Activated CD4-positive, alpha-beta T cell treated with anti-CD3 and anti-CD28 coated beads, Interleukin-2, amount 10 ng/mL, durations not matched to agents 24 days and 14 days (primary cell): ENCODE data around the gene INHBA. TPM values are rescaled to one million over a fixed set of nuclear protein-coding genes. Genes with fewer than 3 reads are reported as not detected.

ENCODE experiments used
- DNase-seq: peaks from one replicate; pipeline ENCODE4 v3.0.0; 2022
- H3K27ac Mint-ChIP-seq: one replicate; pipeline ENCODE4 v1.8.0; 2022; ENCODE audit warnings: mild to moderate bottlenecking, mixed read lengths
- H3K27me3 Mint-ChIP-seq: one replicate; pipeline ENCODE4 v1.8.0; 2022; ENCODE audit warnings: mixed read lengths
- H3K36me3 Mint-ChIP-seq: one replicate; pipeline ENCODE4 v1.8.0; 2022; ENCODE audit warnings: low read depth, mild to moderate bottlenecking, mixed read lengths
- H3K4me1 Mint-ChIP-seq: one replicate; pipeline ENCODE4 v1.8.0; 2021; ENCODE audit warnings: mixed read lengths
- H3K4me3 Mint-ChIP-seq: one replicate; pipeline ENCODE4 v1.8.0; 2022; ENCODE audit warnings: mild to moderate bottlenecking, moderate library complexity, mixed read lengths
- H3K9me3 Mint-ChIP-seq: one replicate; pipeline ENCODE4 v1.8.0; 2021; ENCODE audit warnings: mixed read lengths
- intact Hi-C: fragments of 100-400 bp; cut with micrococcal nuclease; formaldehyde crosslinking; loops from one replicate; pipeline ENCODE4 v1.15.1; 2023
- total RNA-seq: library from RNA; stranded (reverse); gene quantifications from 2 replicates; pipeline ENCODE4 v1.2.3, GENCODE V29; 2022

Gene INHBA
- total RNA-seq, 1 donor from 2014 or later: 1.9 TPM

- H3K4me1 Mint-ChIP-seq: peaks cover 9% of the 10 kb centered on the region
- peaks cover 3% of the 10 kb centered on the region for H3K27me3 Mint-ChIP-seq
- H3K27ac Mint-ChIP-seq: no peak overlapping the region
- H3K36me3 Mint-ChIP-seq: no peaks in the 10 kb centered on the region
- intact Hi-C loops: no loop called here
- no peak overlapping the region for H3K4me3 Mint-ChIP-seq
- no peak for DNase-seq
- peaks cover 7% of the 10 kb centered on the region for H3K9me3 Mint-ChIP-seq
Observed at GRCh38 chr7:41730668-41731067, 27.8 kb upstream of the INHBA start.

- H3K9me3 Mint-ChIP-seq: peaks cover 4% of the 10 kb centered on the region
- H3K4me1 Mint-ChIP-seq: peaks cover 9% of the 10 kb centered on the region
- no peak overlapping the region for H3K27ac Mint-ChIP-seq
- H3K36me3 Mint-ChIP-seq: no peaks in the 10 kb centered on the region
- intact Hi-C loops: no loop called here
- peaks cover 3% of the 10 kb centered on the region for H3K27me3 Mint-ChIP-seq
- H3K4me3 Mint-ChIP-seq: no peak overlapping the region
- DNase-seq: no peak
Observed at GRCh38 chr7:41730161-41730560, 27.3 kb upstream of the INHBA start.

GRCh38 chr7:41729059-41729458 is 26.2 kb upstream of the INHBA start:
- intact Hi-C loops: no loop called here
- DNase-seq: no peak
- peaks cover 9% of the 10 kb centered on the region for H3K4me1 Mint-ChIP-seq
- H3K27me3 Mint-ChIP-seq: peaks cover 6% of the 10 kb centered on the region
- no peak overlapping the region for H3K4me3 Mint-ChIP-seq
- H3K36me3 Mint-ChIP-seq: no peaks in the 10 kb centered on the region
- H3K9me3 Mint-ChIP-seq: peaks cover 4% of the 10 kb centered on the region
- H3K27ac Mint-ChIP-seq: no peak overlapping the region

GRCh38 chr7:41725013-41725412 is 22.1 kb upstream of the INHBA start:
- no peak for DNase-seq
- intact Hi-C loops: no loop called here
- peaks cover 12% of the 10 kb centered on the region for H3K27me3 Mint-ChIP-seq
- no peak overlapping the region for H3K27ac Mint-ChIP-seq
- H3K36me3 Mint-ChIP-seq: no peaks in the 10 kb centered on the region
- H3K4me3 Mint-ChIP-seq: no peak overlapping the region
- H3K9me3 Mint-ChIP-seq: no peaks in the 10 kb centered on the region
- no peaks in the 10 kb centered on the region for H3K4me1 Mint-ChIP-seq

- Mint-ChIP-seq H3K36me3 (no peaks in the 10 kb centered on the region), H3K9me3 (no peaks in the 10 kb centered on the region), H3K4me3 (no peak overlapping the region), H3K27me3 (peaks cover 12% of the 10 kb centered on the region), H3K4me1 (no peaks in the 10 kb centered on the region), H3K27ac (no peak overlapping the region)
- intact Hi-C loops: no loop called here
- DNase-seq: no peak
Observed at GRCh38 chr7:41720886-41721285, 18.0 kb upstream of the INHBA start.

GRCh38 chr7:41720046-41720445 is 17.2 kb upstream of the INHBA start:
- Mint-ChIP-seq H3K4me1 (no peaks in the 10 kb centered on the region), H3K9me3 (no peaks in the 10 kb centered on the region), H3K4me3 (no peak overlapping the region), H3K36me3 (no peaks in the 10 kb centered on the region), H3K27me3 (peaks cover 12% of the 10 kb centered on the region), H3K27ac (no peak overlapping the region)
- no peak for DNase-seq
- intact Hi-C loops: no loop called here

- Mint-ChIP-seq H3K9me3 (no peaks in the 10 kb centered on the region), H3K27me3 (no peaks in the 10 kb centered on the region), H3K4me3 (no peak overlapping the region), H3K27ac (no peak overlapping the region), H3K4me1 (no peaks in the 10 kb centered on the region), H3K36me3 (no peaks in the 10 kb centered on the region)
- no peak for DNase-seq
- intact Hi-C loops: no loop called here
Observed at GRCh38 chr7:41716691-41717090, 13.8 kb upstream of the INHBA start.

- H3K9me3 Mint-ChIP-seq: no peaks in the 10 kb centered on the region
Observed at GRCh38 chr7:41715000-41715399, 12.1 kb upstream of the INHBA start.

GRCh38 chr7:41711283-41712064 is 8.6 kb upstream of the INHBA start:
- Mint-ChIP-seq H3K4me1 (no peaks in the 10 kb centered on the region), H3K4me3 (no peak overlapping the region), H3K36me3 (no peaks in the 10 kb centered on the region), H3K27me3 (peaks cover 14% of the 10 kb centered on the region), H3K27ac (no peak overlapping the region), H3K9me3 (peaks cover 4% of the 10 kb centered on the region)
- intact Hi-C loops: no loop called here
- no peak for DNase-seq

More at GRCh38 chr7:41715000-41715399, 12.1 kb upstream of the INHBA start:
- H3K36me3 Mint-ChIP-seq: no peaks in the 10 kb centered on the region
- DNase-seq: no peak
- no peaks in the 10 kb centered on the region for H3K4me1 Mint-ChIP-seq
- H3K4me3 Mint-ChIP-seq: no peak overlapping the region
- intact Hi-C loops: no loop called here
- no peaks in the 10 kb centered on the region for H3K27me3 Mint-ChIP-seq
- H3K27ac Mint-ChIP-seq: no peak overlapping the region

- no peak for DNase-seq
- Mint-ChIP-seq H3K36me3 (no peaks in the 10 kb centered on the region), H3K4me1 (peaks cover 2% of the 10 kb centered on the region), H3K4me3 (no peak overlapping the region), H3K27me3 (peaks cover 19% of the 10 kb centered on the region), H3K27ac (no peak overlapping the region), H3K9me3 (peaks cover 4% of the 10 kb centered on the region)
- intact Hi-C loops: no loop called here
Observed at GRCh38 chr7:41710838-41711237, 7.9 kb upstream of the INHBA start.

- H3K4me3 Mint-ChIP-seq: no peak overlapping the region
- peaks cover 4% of the 10 kb centered on the region for H3K9me3 Mint-ChIP-seq
- no peak overlapping the region for H3K27ac Mint-ChIP-seq
- peaks cover 9% of the 10 kb centered on the region for H3K4me1 Mint-ChIP-seq
- H3K36me3 Mint-ChIP-seq: no peaks in the 10 kb centered on the region
- no peak for DNase-seq
- intact Hi-C loops: loop anchor here (10.0 kb wide), 2 partner anchors 175 to 1475 kb away; no protein-coding TSS in a partner anchor
- H3K27me3 Mint-ChIP-seq: peaks cover 25% of the 10 kb centered on the region
Observed at GRCh38 chr7:41709621-41710020, 6.7 kb upstream of the INHBA start.

GRCh38 chr7:41708581-41709358 is 5.9 kb upstream of the INHBA start:
- H3K27ac Mint-ChIP-seq: no peak overlapping the region
- no peak overlapping the region for H3K4me3 Mint-ChIP-seq
- H3K4me1 Mint-ChIP-seq: peaks cover 14% of the 10 kb centered on the region
- peaks cover 4% of the 10 kb centered on the region for H3K9me3 Mint-ChIP-seq
- H3K36me3 Mint-ChIP-seq: no peaks in the 10 kb centered on the region
- intact Hi-C loops: loop anchor here (10.0 kb wide), 2 partner anchors 176 to 1474 kb away; no protein-coding TSS in a partner anchor
- peaks cover 29% of the 10 kb centered on the region for H3K27me3 Mint-ChIP-seq
- no peak for DNase-seq

- H3K4me3 Mint-ChIP-seq: peak overlapping the region; percentile 84
Observed at GRCh38 chr7:41706228-41706930, 3.5 kb upstream of the INHBA start.

More at GRCh38 chr7:41706228-41706930, 3.5 kb upstream of the INHBA start:
- Mint-ChIP-seq H3K4me1 (peaks cover 14% of the 10 kb centered on the region), H3K27ac (no peak overlapping the region), H3K27me3 (peaks cover 48% of the 10 kb centered on the region), H3K9me3 (peaks cover 4% of the 10 kb centered on the region), H3K36me3 (no peaks in the 10 kb centered on the region)
- DNase-seq: no peak
- intact Hi-C loops: loop anchor here (10.0 kb wide), 2 partner anchors 178 to 1472 kb away; no protein-coding TSS in a partner anchor
